AG08396 (cell line): ENCODE data around the gene CCRL2.
"Not testable (repeated sequence)": the region's sequence is repeated elsewhere in the genome, so short reads cannot be mapped to it uniquely, and the experiment has no call there.

Experiments
- DNase-seq: peaks from one replicate; pipeline ENCODE4 v3.0.0; 2012; ENCODE audit warnings: low spot score, mixed read lengths

Gene CCRL2

GRCh38 chr3:46429671-46430070 is 22.6 kb downstream of the CCRL2 start:
- DNase-seq = no peak

GRCh38 chr3:46430879-46431278 is 23.8 kb downstream of the CCRL2 start:
- not testable (repeated sequence) for DNase-seq

GRCh38 chr3:46431905-46432304 is 24.8 kb downstream of the CCRL2 start:
- DNase-seq = not testable (repeated sequence)

- DNase-seq = not testable (repeated sequence)
Measured at GRCh38 chr3:46433118-46433517, 26.1 kb downstream of the CCRL2 start.

- DNase-seq = no peak
Measured at GRCh38 chr3:46433841-46434240, 26.8 kb downstream of the CCRL2 start.

- no peak for DNase-seq
Measured at GRCh38 chr3:46435081-46435726, 28.1 kb downstream of the CCRL2 start.

GRCh38 chr3:46438831-46439230 is 31.8 kb downstream of the CCRL2 start:
- DNase-seq = no peak

GRCh38 chr3:46440531-46441294 is 33.7 kb downstream of the CCRL2 start:
- no peak for DNase-seq

- DNase-seq = no peak
Measured at GRCh38 chr3:46442576-46443530, 35.8 kb downstream of the CCRL2 start.

- DNase-seq = no peak
Measured at GRCh38 chr3:46447228-46447985, 40.3 kb downstream of the CCRL2 start.

GRCh38 chr3:46448721-46449120 is 41.7 kb downstream of the CCRL2 start:
- DNase-seq = no peak

GRCh38 chr3:46449755-46450552 is 42.9 kb downstream of the CCRL2 start:
- DNase-seq = peak; percentile 61

DNA sequence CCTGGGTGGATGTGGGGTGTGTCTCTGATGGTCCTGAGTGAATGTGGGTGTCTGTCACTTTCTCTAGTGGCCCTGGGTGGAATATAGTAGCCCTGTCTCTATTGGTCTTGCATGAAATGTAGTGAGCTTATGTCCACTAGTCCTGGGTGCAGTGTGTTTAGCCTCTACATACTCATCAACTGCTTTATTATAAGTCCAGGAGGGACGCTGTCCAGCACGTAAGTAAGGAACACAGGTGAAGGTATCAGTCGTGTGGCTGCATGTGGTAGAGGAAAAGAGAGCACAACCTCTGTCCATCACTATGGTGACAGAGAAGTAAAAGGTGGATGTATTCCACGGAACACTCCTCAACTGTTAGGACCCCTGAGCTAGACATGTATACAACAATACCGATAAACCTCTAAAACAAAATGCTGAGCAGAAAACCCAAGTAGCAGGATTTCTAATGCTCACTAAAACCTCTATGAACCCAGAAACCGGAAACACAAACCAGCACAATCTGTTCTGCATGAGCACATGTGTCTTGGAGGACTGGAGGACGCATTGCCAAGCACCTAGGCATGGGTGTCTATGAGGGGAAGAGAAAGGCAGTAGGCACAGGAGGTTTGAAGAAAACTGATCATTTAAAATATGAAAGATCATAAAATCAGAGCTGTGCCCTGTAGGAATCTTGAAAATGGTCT is 46.6 kb downstream of the CCRL2 start:
- DNase-seq = no peak

GRCh38 chr3:46454209-46454595 is 47.1 kb downstream of the CCRL2 start:
- no peak for DNase-seq

GRCh38 chr3:46454606-46455005 is 47.5 kb downstream of the CCRL2 start:
- no peak for DNase-seq

DNA sequence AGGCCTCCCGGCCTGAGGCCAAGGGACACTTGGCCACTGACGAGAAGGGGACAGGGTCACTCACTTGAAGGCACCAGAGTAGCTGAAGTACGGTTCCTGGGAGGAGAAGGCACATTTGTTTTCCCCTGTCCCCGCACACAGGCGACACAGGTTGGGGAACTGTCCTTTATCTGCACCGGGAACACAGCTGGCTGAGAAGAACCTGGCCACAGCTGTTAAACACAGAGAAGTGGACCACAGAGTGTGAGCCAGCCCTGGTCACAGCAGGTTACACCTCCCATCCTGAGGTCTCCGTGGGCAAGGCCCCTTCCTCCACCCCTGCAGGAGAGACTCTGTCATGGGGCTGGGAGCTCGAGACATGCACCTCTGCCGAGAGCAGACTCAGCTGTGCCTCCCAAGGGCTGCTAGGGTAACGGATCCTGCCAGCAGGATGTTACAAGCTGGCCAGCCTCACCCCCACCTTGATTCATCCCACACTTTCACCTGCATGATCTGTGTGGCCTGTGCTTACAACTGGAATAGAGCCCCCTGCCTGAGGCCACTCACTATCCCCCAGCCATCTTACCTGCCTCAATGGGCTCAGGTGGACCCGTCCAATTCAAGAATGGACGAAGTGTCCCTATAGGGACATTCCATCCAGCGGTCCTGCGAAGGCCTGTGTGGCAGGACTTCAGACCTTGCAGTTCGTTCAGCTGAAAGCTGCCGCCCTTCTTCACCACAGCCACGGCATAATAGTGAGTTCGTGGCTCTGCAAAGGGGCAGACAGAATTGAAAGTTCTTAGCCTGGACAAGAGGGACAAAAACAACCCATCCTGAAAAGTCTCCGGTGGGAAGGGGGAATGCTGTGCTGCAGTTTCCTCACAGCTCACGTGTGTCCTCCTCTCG is 48.4 kb downstream of the CCRL2 start:
- no peak for DNase-seq

- DNase-seq = no peak
Measured at GRCh38 chr3:46456118-46456517, 49.1 kb downstream of the CCRL2 start.
